Measurements from ENCODE around the gene ETV6. TPM values are rescaled to one million over a fixed set of nuclear protein-coding genes. Genes with fewer than 3 reads are reported as not detected.
"Not testable (repeated sequence)": the region's sequence is repeated elsewhere in the genome, so short reads cannot be mapped to it uniquely, and the experiment has no call there.

Gene ETV6
- polyA plus RNA-seq, 3 donors, result 13.1 to 14.8 (median 13.1) TPM

- DNase-seq, result no peak
Measured at GRCh38 chr12:11881835-11882234, 232.4 kb downstream of the ETV6 start.

GRCh38 chr12:11882301-11883019, 233.0 kb downstream of the ETV6 start:
- no peak for DNase-seq

GRCh38 chr12:11884116-11884515, 234.6 kb downstream of the ETV6 start:
- DNase-seq, result no peak

- DNase-seq, result no peak
Measured at GRCh38 chr12:11884706-11885105, 235.2 kb downstream of the ETV6 start.

GRCh38 chr12:11885261-11886038, 236.0 kb downstream of the ETV6 start:
- no peak for DNase-seq

- no peak for DNase-seq
Measured at GRCh38 chr12:11886339-11886738, 236.9 kb downstream of the ETV6 start.

- no peak for DNase-seq
Measured at GRCh38 chr12:11888029-11888428, 238.6 kb downstream of the ETV6 start.

GRCh38 chr12:11891346-11891745, 241.9 kb downstream of the ETV6 start:
- DNase-seq, result no peak

GRCh38 chr12:11891754-11892386, 242.4 kb downstream of the ETV6 start:
- DNase-seq, result no peak

GRCh38 chr12:11893998-11894397, 244.5 kb downstream of the ETV6 start:
- DNase-seq, result no peak

GRCh38 chr12:11894890-11895289, 245.4 kb downstream of the ETV6 start:
- DNase-seq, result no peak

GRCh38 chr12:11895421-11896078, 246.1 kb downstream of the ETV6 start:
- DNase-seq, result no peak

- no peak for DNase-seq
Measured at GRCh38 chr12:11896417-11896929, 247.0 kb downstream of the ETV6 start.

- no peak for DNase-seq
Measured at GRCh38 chr12:11897923-11898322, 248.4 kb downstream of the ETV6 start.

GRCh38 chr12:11901701-11902524, 252.4 kb downstream of the ETV6 start:
- DNase-seq, result no peak

- DNase-seq, result no peak
Measured at GRCh38 chr12:11902525-11902875, 253.0 kb downstream of the ETV6 start.

- no peak for DNase-seq
Measured at GRCh38 chr12:11904124-11904523, 254.7 kb downstream of the ETV6 start.

GRCh38 chr12:11905534-11905933, 256.1 kb downstream of the ETV6 start:
- no peak for DNase-seq

- no peak for DNase-seq
Measured at GRCh38 chr12:11906286-11906935, 256.9 kb downstream of the ETV6 start.

- no peak for DNase-seq
Measured at GRCh38 chr12:11907625-11908024, 258.2 kb downstream of the ETV6 start.

- not testable (repeated sequence) for DNase-seq
Measured at GRCh38 chr12:11909406-11909805, 259.9 kb downstream of the ETV6 start.

Data from renal pelvis (tissue), 4 donors.